ENCODE measurements around the gene TBC1D22A. TPM values are rescaled to one million over a fixed set of nuclear protein-coding genes. Genes with fewer than 3 reads are reported as not detected.
A peak's percentile ranks its signal among the peaks of the same experiment; 100 is the strongest.

Gene TBC1D22A
- total RNA-seq, 1 donor from 2014 or later, result 10.6 TPM

DNA sequence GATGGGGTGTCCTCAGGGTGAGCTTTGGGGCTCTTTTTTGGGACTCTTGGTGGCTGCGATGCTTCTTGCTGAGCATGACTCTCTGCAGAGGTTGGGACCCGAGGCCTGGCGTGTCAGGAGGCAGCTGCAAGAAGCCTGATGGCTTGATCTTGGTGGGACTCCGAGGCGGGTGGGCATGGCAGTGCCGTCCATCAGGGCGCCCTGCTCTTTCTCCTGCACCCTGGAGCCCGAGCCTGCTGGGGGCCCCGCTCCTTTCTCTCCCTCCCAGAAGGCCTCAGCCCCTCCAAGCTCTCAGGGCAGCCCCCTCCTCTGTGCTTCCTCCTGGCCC lies 432.7 kb downstream of the TBC1D22A start:
- no peak overlapping the region for H3K27ac Mint-ChIP-seq
- H3K9me3 Mint-ChIP-seq, result no peaks in the 10 kb centered on the region
- no peaks in the 10 kb centered on the region for H3K36me3 Mint-ChIP-seq
- H3K27me3 ChIP-seq, result no peaks in the 10 kb centered on the region
- H4K20me1 ChIP-seq (ENCODE audit: low read depth), result no peaks in the 10 kb centered on the region
- H3K79me2 ChIP-seq (ENCODE audit: low read depth), result no peaks in the 10 kb centered on the region
- no peak for DNase-seq (ENCODE audit: low spot score)
- H3K4me3 ChIP-seq, result no peak overlapping the region
- H3K4me1 ChIP-seq, result no peaks in the 10 kb centered on the region
- no peaks in the 10 kb centered on the region for H3K4me1 Mint-ChIP-seq
- no peak overlapping the region for H3K9ac ChIP-seq
- H3F3A ChIP-seq (ENCODE audit: low read depth), result no peaks in the 10 kb centered on the region
- no peak overlapping the region for H3K4me3 Mint-ChIP-seq
- H3K4me2 ChIP-seq, result no peak overlapping the region
- H3K27ac ChIP-seq, result no peak overlapping the region
- no peaks in the 10 kb centered on the region for H3K36me3 ChIP-seq
- H3K27me3 Mint-ChIP-seq (ENCODE audit: insufficient read depth, low read depth), result peaks cover 4% of the 10 kb centered on the region
- no peaks in the 10 kb centered on the region for H3K9me3 ChIP-seq (ENCODE audit: low read depth)
- no peak overlapping the region for H2AFZ ChIP-seq (replicated peaks)
- TF ChIP-seq, protein P1, sequence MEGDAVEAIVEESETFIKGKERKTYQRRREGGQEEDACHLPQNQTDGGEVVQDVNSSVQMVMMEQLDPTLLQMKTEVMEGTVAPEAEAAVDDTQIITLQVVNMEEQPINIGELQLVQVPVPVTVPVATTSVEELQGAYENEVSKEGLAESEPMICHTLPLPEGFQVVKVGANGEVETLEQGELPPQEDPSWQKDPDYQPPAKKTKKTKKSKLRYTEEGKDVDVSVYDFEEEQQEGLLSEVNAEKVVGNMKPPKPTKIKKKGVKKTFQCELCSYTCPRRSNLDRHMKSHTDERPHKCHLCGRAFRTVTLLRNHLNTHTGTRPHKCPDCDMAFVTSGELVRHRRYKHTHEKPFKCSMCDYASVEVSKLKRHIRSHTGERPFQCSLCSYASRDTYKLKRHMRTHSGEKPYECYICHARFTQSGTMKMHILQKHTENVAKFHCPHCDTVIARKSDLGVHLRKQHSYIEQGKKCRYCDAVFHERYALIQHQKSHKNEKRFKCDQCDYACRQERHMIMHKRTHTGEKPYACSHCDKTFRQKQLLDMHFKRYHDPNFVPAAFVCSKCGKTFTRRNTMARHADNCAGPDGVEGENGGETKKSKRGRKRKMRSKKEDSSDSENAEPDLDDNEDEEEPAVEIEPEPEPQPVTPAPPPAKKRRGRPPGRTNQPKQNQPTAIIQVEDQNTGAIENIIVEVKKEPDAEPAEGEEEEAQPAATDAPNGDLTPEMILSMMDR (IDR thresholded peaks at IDR 0.05), result no peak
- no peak for TF ChIP-seq EZH2phosphoT487 (IDR thresholded peaks at IDR 0.05)
- TF ChIP-seq EZH2 (IDR thresholded peaks at IDR 0.05), result no peak

DNA sequence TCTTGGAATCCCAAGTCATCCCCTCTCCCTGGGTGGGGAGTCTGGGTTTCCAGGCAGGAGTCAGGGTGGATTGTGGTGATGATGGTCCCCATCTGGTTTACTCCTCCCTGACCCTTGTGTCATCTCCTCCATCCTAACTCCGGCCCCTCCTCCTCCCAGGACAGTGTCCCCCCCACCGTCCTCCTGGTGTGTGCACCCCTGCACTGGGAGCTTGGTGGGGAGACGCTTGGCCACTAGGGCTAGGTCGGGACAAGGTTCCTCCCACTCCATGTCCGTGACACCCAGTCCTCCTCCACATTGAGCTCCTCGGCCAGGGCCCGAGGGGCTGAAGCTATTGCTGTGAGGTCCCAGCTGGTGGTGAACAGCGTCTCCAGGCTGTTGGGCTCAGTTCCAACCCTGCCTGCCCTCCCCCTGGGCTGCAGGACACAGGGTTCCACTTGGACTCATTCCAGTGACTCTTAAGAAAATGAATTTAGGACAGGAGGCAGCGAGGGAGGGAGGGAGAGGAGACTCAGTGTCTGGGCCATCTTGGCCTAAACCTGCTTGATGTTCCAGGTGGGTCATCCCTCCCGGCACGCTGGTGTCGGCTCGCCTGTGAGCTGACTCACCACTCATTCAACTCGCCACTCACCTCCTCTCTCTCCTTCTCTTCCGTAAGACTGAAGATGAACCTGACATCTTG lies 433.2 kb downstream of the TBC1D22A start:
- no peak overlapping the region for H3K9ac ChIP-seq
- H3K9me3 Mint-ChIP-seq, result no peaks in the 10 kb centered on the region
- peaks cover 9% of the 10 kb centered on the region for H3K27me3 Mint-ChIP-seq (ENCODE audit: insufficient read depth, low read depth)
- no peak overlapping the region for H3K4me3 ChIP-seq
- no peak overlapping the region for H3K4me2 ChIP-seq
- H3K36me3 Mint-ChIP-seq, result no peaks in the 10 kb centered on the region
- no peak overlapping the region for H3K4me3 Mint-ChIP-seq
- H3K4me1 Mint-ChIP-seq, result no peaks in the 10 kb centered on the region
- H3K4me1 ChIP-seq, result no peaks in the 10 kb centered on the region
- peak overlapping the region; percentile 60 for H3K27ac Mint-ChIP-seq
- no peaks in the 10 kb centered on the region for H4K20me1 ChIP-seq (ENCODE audit: low read depth)
- H3K36me3 ChIP-seq, result no peaks in the 10 kb centered on the region
- no peaks in the 10 kb centered on the region for H3F3A ChIP-seq (ENCODE audit: low read depth)
- no peak for DNase-seq (ENCODE audit: low spot score)
- H3K79me2 ChIP-seq (ENCODE audit: low read depth), result no peaks in the 10 kb centered on the region
- no peak overlapping the region for H2AFZ ChIP-seq (replicated peaks)
- no peaks in the 10 kb centered on the region for H3K27me3 ChIP-seq
- H3K9me3 ChIP-seq (ENCODE audit: low read depth), result no peaks in the 10 kb centered on the region
- TF ChIP-seq, protein P1 (IDR thresholded peaks at IDR 0.05), result no peak
- TF ChIP-seq EZH2 (IDR thresholded peaks at IDR 0.05) (no peak), EZH2phosphoT487 (IDR thresholded peaks at IDR 0.05) (no peak)
- no peak overlapping the region for H3K27ac ChIP-seq

DNA sequence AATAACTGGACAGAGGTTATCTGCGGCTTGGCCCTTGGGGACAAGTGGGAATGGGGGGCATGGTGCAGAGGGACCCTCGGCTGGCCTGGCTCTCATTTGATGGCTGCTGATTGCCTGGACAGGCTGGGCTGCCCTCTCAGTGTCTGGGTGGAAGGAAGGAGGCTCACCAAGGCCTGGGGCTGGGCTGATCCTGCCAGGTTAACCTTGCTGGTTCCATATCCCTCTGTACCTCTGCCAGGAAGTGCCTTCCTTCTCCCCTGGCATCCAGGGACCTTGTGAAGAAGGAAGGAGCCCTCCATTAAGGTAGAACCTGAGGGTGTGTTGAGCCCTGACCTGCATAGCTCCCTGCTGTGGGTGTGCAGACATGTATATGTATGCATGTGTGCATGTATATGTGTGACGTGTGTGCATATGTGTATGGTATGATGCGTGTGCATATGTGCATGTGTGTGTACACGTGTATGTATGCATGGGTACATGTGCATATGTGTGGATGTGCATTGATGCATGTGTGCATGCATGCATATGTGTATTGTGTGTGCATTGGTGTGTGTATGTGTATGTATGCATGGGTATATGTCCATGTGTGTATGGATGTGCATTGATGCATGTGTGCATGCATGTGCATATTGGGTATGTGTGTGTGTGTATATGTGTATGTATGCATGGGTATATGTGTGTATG lies 433.9 kb downstream of the TBC1D22A start:
- no peak for TF ChIP-seq EZH2 (IDR thresholded peaks at IDR 0.05)
- no peak for TF ChIP-seq EZH2phosphoT487 (IDR thresholded peaks at IDR 0.05)
- TF ChIP-seq, protein P1 (IDR thresholded peaks at IDR 0.05), result no peak
- no peaks in the 10 kb centered on the region for H3K79me2 ChIP-seq (ENCODE audit: low read depth)
- Mint-ChIP-seq H3K36me3 (no peaks in the 10 kb centered on the region), H3K4me1 (no peaks in the 10 kb centered on the region), H3K27ac (peak overlapping the region; percentile 60), H3K9me3 (no peaks in the 10 kb centered on the region), H3K27me3 (ENCODE audit: insufficient read depth, low read depth) (peaks cover 9% of the 10 kb centered on the region), H3K4me3 (no peak overlapping the region)
- H3F3A ChIP-seq (ENCODE audit: low read depth), result no peaks in the 10 kb centered on the region
- H4K20me1 ChIP-seq (ENCODE audit: low read depth), result no peaks in the 10 kb centered on the region
- H2AFZ ChIP-seq (replicated peaks), result no peak overlapping the region
- H3K27me3 ChIP-seq, result no peaks in the 10 kb centered on the region
- no peaks in the 10 kb centered on the region for H3K4me1 ChIP-seq
- no peaks in the 10 kb centered on the region for H3K9me3 ChIP-seq (ENCODE audit: low read depth)
- H3K27ac ChIP-seq, result no peak overlapping the region
- no peak overlapping the region for H3K4me3 ChIP-seq
- DNase-seq (ENCODE audit: low spot score), result no peak
- no peaks in the 10 kb centered on the region for H3K36me3 ChIP-seq
- no peak overlapping the region for H3K4me2 ChIP-seq
- H3K9ac ChIP-seq, result no peak overlapping the region

Measured in neural progenitor cell (in vitro differentiated cells).